Measurements from ENCODE around the gene DENND1A.

Gene DENND1A

DNA sequence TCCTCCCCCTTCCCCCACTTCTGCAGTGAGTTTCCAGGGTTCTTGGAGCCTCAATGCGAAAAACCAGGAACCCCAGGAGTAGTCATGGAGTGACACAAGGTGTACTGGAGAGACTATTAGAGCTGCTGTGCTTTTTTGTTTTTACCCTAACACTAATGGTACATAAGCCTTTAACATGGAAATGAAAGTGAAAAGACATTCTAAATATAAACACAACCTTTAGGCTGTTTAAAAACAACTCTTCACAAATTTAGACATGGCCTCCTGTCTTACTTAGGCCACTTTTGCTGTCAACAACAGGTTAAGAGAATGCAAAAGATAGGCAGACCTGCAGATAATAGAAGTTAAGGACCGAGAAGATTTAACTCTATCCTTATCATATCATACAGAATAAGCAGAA lies 232.2 kb downstream of the DENND1A start:
- Mint-ChIP-seq H3K27me3 (ENCODE audit: low read depth) (no peaks in the 10 kb centered on the region), H3K9me3 (peaks cover 11% of the 10 kb centered on the region), H3K27ac (no peak overlapping the region), H3K4me1 (ENCODE audit: low read depth) (no peaks in the 10 kb centered on the region), H3K36me3 (ENCODE audit: low read depth) (no peaks in the 10 kb centered on the region), H3K4me3 (no peak overlapping the region)
- DNase-seq (ENCODE audit: low spot score): no peak

DNA sequence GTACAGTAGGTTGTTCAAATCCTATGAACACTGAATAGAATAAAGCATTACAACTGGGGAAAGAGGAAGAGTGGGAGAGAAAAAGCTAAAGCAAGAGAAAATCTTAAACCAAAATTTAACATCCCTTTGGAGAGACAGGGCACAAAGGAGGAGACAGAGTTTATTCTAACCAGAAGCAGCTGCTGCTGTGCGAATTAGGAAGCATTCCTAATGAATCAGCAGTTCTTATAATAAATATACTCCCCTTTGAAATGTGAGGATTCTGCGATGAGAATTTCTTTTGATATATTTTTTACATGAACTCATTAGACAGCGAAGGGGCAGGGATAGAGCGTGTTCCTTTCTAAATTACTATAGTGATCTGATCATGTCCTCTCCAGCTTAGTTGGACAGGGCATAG lies 233.4 kb downstream of the DENND1A start:
- H3K27me3 Mint-ChIP-seq (ENCODE audit: low read depth): no peaks in the 10 kb centered on the region
- H3K4me3 Mint-ChIP-seq: no peak overlapping the region
- H3K27ac Mint-ChIP-seq: no peak overlapping the region
- H3K9me3 Mint-ChIP-seq: no peaks in the 10 kb centered on the region
- no peak for DNase-seq (ENCODE audit: low spot score)
- no peaks in the 10 kb centered on the region for H3K4me1 Mint-ChIP-seq (ENCODE audit: low read depth)
- H3K36me3 Mint-ChIP-seq (ENCODE audit: low read depth): no peaks in the 10 kb centered on the region

DNA sequence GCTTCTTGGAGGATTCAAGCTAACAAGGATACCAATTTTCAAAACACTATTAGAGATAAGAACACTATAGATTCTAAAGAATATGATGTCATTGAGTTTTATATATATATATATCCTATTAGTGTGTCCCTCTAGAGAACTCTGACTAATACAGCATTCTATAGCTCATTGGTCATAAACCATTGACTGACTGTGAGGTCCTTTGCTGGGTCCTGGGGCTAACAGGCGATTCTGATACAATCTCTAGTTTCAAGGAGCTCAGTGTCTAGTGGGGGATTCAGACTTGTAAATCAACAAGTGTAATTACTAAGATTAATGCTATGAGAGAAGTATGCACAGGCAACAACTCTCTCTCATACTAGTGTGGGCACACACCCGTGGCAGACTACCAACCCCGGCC lies 234.5 kb downstream of the DENND1A start:
- H3K27ac Mint-ChIP-seq: no peak overlapping the region
- H3K4me3 Mint-ChIP-seq: no peak overlapping the region
- no peak for DNase-seq (ENCODE audit: low spot score)
- no peaks in the 10 kb centered on the region for H3K27me3 Mint-ChIP-seq (ENCODE audit: low read depth)
- no peaks in the 10 kb centered on the region for H3K4me1 Mint-ChIP-seq (ENCODE audit: low read depth)
- no peaks in the 10 kb centered on the region for H3K9me3 Mint-ChIP-seq
- H3K36me3 Mint-ChIP-seq (ENCODE audit: low read depth): no peaks in the 10 kb centered on the region

DNA sequence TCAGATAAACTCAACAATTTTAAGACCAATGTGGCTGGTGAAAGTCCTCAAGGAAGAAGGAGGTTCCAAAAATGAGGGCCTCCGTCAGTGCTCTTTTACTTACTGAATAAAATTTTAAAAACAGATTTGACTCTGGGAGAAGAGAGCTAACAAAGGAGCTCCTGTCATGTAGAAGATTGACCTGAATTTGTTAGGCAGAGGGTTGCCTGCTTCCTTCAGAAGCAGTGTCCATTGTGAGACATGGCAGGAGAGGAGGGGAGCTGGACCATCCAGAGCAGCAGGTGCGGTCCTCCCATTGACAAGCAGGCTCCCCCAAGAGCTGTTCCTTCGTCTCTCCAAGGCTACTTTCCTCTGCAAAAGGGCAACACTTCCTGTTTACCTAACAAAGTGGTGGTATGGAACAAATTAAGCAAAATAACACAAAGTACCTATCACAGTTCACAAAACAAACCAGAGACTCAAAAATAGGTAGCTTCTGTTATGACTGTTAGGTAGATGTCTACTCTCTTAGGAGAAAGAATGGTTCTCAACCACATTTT lies 238.1 kb downstream of the DENND1A start:
- Mint-ChIP-seq H3K36me3 (ENCODE audit: low read depth) (no peaks in the 10 kb centered on the region), H3K27ac (no peak overlapping the region), H3K4me1 (ENCODE audit: low read depth) (no peaks in the 10 kb centered on the region), H3K4me3 (no peak overlapping the region), H3K9me3 (no peaks in the 10 kb centered on the region), H3K27me3 (ENCODE audit: low read depth) (no peaks in the 10 kb centered on the region)
- DNase-seq (ENCODE audit: low spot score): no peak

DNA sequence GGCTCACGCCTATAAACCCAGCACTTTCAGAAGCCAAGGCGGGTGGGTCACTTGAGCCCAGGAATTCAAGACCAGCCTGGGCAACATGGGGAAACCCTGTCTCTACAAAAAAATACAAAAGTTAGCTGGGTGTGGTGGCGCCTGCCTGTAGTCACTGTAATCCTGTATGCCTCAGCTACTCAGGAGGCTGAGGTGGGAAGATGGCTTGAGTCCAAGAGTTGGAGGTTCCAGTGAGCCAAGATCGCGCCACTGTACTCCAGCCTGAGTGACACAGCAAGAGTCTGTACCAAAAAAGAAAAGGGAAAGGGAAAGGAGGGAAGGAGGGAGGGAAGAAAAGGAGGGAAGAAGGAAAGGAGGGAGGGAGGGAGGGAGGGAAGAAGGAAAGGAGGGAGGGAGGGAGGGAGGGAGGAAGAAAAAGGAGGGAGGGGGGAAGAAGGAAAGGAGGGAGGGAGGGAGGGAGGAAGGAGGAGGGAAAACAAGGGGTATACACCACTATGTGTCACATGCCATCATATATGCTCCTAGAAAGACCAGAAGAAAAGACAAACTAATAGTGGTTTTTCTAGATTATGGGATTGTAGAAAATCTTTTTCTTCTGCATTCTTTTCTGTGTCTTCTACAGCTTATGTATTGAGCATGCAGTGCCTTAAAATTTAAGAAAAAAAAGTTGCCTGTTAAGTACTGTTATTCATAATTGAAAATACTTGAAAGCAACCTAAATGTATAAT lies 240.1 kb downstream of the DENND1A start:
- no peaks in the 10 kb centered on the region for H3K4me1 Mint-ChIP-seq (ENCODE audit: low read depth)
- no peak overlapping the region for H3K27ac Mint-ChIP-seq
- H3K27me3 Mint-ChIP-seq (ENCODE audit: low read depth): no peaks in the 10 kb centered on the region
- no peaks in the 10 kb centered on the region for H3K9me3 Mint-ChIP-seq
- H3K36me3 Mint-ChIP-seq (ENCODE audit: low read depth): no peaks in the 10 kb centered on the region
- no peak overlapping the region for H3K4me3 Mint-ChIP-seq
- no peak for DNase-seq (ENCODE audit: low spot score)

DNA sequence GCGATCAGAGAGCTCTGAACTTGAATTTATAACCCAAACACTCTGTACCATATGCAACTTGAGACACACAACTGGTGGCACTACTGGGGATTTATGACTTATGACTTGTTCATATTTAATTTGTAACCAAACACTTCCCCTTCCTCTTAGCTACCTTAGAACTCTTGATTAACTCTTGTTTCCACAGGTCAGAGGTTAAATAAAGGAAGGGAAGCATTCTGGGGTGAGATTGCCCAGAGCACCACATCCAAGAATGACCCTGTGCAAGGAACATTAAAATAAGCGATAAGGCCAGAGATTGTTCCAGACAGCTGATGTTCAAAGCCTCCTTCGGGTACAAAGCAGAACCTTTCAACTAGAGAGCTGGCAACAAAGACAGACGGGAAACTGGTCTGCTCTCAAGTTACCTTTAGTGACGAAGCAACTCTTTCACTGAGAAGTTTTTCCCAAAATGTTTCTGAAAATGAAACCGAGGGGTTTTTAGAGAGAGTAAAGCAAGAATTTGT lies 242.6 kb downstream of the DENND1A start:
- DNase-seq (ENCODE audit: low spot score): no peak
- H3K27me3 Mint-ChIP-seq (ENCODE audit: low read depth): no peaks in the 10 kb centered on the region
- H3K4me1 Mint-ChIP-seq (ENCODE audit: low read depth): peaks cover 6% of the 10 kb centered on the region
- H3K36me3 Mint-ChIP-seq (ENCODE audit: low read depth): no peaks in the 10 kb centered on the region
- H3K27ac Mint-ChIP-seq: no peak overlapping the region
- no peaks in the 10 kb centered on the region for H3K9me3 Mint-ChIP-seq
- H3K4me3 Mint-ChIP-seq: no peak overlapping the region

DNA sequence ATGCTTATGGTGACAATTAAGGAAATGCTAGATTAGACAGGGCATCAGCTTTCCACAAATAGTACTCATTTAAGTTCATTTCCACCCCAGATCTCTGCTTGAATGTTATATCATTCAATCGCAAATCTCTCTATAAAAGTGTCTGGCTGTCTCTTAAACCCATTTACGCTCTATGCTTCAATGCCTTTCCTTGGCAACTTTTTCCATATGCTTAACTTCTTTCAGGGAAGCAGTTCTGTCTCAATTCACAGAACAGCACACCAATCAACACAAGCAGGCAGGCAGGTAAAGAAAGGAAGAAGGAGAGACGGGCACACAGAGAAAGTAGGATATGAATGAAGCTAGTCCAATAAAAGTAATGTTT lies 243.1 kb downstream of the DENND1A start:
- Mint-ChIP-seq H3K27me3 (ENCODE audit: low read depth) (no peaks in the 10 kb centered on the region), H3K9me3 (no peaks in the 10 kb centered on the region), H3K27ac (no peak overlapping the region), H3K36me3 (ENCODE audit: low read depth) (no peaks in the 10 kb centered on the region), H3K4me1 (ENCODE audit: low read depth) (peaks cover 6% of the 10 kb centered on the region), H3K4me3 (no peak overlapping the region)
- DNase-seq (ENCODE audit: low spot score): no peak

DNA sequence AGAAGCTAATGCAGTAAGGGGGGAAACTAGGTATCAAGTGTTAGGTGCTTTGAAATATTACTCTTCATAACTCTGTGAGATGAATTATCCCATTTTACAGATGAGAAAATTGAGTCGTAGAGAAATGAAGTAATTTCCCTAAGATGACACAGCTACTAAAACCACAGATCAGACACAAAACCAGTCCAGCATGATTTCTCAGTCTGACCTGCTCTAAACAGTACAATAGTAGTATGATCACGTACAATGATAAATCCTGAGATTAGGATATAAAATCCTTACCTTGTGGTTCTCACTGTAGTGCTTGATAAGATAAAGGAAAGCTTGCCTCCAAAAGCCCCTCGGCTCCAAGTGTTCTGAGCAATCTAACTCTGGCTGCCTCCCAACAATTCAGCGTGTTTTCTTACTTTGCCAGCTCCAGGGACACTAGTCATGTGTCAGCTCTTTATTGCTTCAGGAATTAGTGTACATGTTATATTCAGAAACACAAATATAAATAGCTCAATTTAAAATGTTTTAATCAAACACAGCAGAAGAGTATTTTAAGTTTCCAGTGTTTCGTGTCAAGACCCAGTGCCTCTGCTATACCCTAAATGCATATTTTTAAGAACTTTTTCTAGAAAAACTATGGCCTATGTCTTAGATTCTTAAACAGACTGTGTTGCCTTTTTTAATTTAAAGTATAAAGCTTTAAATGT lies 243.6 kb downstream of the DENND1A start:
- DNase-seq (ENCODE audit: low spot score): no peak
- H3K27ac Mint-ChIP-seq: no peak overlapping the region

DNA sequence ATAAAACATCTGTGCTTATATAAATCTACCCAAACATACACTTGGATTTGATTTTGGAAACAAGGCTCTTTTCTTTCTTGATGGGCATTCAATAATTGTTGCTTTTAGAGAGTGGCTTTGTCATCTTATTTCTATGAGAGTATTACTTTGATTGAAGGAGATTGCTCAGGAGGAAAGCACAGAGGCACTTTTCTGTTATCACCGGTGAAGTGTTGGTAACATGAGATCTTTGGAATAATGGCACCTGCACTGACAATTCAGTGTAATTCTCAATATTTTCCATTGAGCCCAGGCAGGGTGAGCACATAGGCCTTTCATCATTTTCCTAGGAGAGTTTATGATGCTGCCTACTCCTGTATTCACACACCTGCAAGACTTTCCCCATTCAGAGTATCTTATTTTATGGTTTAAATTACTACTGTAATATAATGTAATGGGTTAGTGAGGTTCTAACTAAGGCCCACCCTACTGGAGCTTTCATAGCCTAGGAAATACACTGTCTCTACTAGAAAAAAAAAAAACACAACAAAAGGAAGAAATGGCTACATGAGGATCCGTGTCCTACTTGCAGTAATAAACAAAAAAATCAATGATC lies 244.3 kb downstream of the DENND1A start:
- Mint-ChIP-seq H3K27ac (no peak overlapping the region), H3K4me1 (ENCODE audit: low read depth) (peaks cover 6% of the 10 kb centered on the region), H3K36me3 (ENCODE audit: low read depth) (no peaks in the 10 kb centered on the region), H3K4me3 (no peak overlapping the region), H3K27me3 (ENCODE audit: low read depth) (no peaks in the 10 kb centered on the region), H3K9me3 (no peaks in the 10 kb centered on the region)
- no peak for DNase-seq (ENCODE audit: low spot score)

More for the DNA sequence above, 243.6 kb downstream of the DENND1A start:
- H3K27me3 Mint-ChIP-seq (ENCODE audit: low read depth): no peaks in the 10 kb centered on the region
- H3K9me3 Mint-ChIP-seq: no peaks in the 10 kb centered on the region
- no peaks in the 10 kb centered on the region for H3K36me3 Mint-ChIP-seq (ENCODE audit: low read depth)
- H3K4me3 Mint-ChIP-seq: no peak overlapping the region
- peaks cover 6% of the 10 kb centered on the region for H3K4me1 Mint-ChIP-seq (ENCODE audit: low read depth)

DNA sequence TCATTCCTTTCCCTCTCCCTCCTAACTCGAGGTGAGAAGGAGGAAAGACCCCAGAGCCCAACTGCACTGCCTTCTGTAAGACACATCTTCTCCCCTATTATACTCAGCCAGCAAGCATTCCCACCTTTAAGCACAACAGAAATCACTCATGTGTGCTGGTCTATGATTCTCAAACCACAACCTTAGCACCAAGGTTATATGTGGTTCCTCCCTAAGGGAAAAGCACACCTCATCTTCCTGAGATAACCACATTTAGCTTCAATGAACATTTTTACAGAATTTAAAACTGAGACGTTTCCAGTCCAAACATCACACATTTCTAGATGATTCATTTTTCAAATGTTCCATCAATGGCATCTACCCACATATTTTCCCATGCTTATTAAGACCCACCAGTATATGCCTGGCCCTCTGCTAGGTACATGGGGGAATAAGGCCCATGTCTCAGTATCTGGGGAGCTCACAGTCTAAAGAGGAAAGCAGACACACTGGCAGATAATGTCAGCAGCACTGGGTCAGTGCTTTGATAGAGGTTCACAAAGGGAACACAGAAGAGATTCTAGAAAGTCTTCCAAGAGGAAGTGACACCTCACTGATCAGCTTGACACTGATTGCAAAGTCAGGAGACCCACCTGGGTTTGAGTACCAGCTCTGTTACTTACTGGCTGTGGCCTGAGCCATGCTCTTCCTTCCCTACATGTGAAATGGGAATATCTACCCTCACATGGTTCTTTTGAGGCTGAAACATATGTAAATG lies 245.4 kb downstream of the DENND1A start:
- DNase-seq (ENCODE audit: low spot score): no peak
- H3K4me3 Mint-ChIP-seq: no peak overlapping the region
- H3K4me1 Mint-ChIP-seq (ENCODE audit: low read depth): peaks cover 8% of the 10 kb centered on the region
- no peaks in the 10 kb centered on the region for H3K27me3 Mint-ChIP-seq (ENCODE audit: low read depth)
- no peaks in the 10 kb centered on the region for H3K36me3 Mint-ChIP-seq (ENCODE audit: low read depth)
- H3K9me3 Mint-ChIP-seq: no peaks in the 10 kb centered on the region
- no peak overlapping the region for H3K27ac Mint-ChIP-seq

DNA sequence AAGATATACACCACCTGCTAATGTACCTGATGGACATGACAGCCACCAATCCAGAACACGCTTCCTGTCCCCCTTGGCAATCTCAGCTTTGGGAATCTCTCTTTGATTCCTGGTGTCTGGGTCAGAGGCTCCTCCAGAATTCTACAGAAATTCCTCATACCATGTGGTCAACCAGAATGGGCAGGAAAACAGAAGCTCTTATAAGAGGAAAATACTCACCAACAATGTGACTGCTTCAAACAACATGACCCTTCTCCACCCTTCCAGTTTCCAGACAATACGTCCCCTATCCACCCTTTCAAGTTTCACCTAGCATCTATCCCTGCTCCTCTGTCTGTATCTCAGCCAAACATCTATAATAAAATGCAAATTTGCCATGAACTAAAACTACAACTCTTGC lies 247.2 kb downstream of the DENND1A start:
- no peaks in the 10 kb centered on the region for H3K27me3 Mint-ChIP-seq (ENCODE audit: low read depth)
- no peak overlapping the region for H3K4me3 Mint-ChIP-seq
- peaks cover 11% of the 10 kb centered on the region for H3K4me1 Mint-ChIP-seq (ENCODE audit: low read depth)
- DNase-seq (ENCODE audit: low spot score): no peak
- no peaks in the 10 kb centered on the region for H3K9me3 Mint-ChIP-seq
- H3K27ac Mint-ChIP-seq: no peak overlapping the region
- no peaks in the 10 kb centered on the region for H3K36me3 Mint-ChIP-seq (ENCODE audit: low read depth)

DNA sequence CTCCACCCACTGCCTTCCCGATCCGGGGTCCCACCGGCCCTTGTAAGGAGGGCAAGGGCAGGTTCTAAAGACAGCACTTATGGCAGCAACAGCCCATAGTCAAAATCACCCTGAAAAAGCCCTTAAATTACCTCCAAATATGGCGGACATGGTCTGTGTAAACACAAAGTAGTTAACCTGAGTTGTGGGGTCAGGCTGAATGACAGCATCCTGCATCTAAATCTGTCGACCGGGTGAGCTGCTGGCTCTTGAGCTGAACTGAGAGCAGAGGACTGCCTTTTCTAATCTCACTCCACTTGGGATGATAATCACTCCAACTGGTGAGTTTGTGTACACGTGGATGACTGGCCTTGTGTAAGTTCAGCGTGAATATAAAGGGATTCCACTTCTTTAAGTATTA lies 249.6 kb downstream of the DENND1A start:
- no peak overlapping the region for H3K4me3 Mint-ChIP-seq
- H3K36me3 Mint-ChIP-seq (ENCODE audit: low read depth): no peaks in the 10 kb centered on the region
- H3K9me3 Mint-ChIP-seq: no peaks in the 10 kb centered on the region
- no peak overlapping the region for H3K27ac Mint-ChIP-seq
- H3K27me3 Mint-ChIP-seq (ENCODE audit: low read depth): no peaks in the 10 kb centered on the region
- H3K4me1 Mint-ChIP-seq (ENCODE audit: low read depth): peaks cover 11% of the 10 kb centered on the region
- DNase-seq (ENCODE audit: low spot score): no peak

DNA sequence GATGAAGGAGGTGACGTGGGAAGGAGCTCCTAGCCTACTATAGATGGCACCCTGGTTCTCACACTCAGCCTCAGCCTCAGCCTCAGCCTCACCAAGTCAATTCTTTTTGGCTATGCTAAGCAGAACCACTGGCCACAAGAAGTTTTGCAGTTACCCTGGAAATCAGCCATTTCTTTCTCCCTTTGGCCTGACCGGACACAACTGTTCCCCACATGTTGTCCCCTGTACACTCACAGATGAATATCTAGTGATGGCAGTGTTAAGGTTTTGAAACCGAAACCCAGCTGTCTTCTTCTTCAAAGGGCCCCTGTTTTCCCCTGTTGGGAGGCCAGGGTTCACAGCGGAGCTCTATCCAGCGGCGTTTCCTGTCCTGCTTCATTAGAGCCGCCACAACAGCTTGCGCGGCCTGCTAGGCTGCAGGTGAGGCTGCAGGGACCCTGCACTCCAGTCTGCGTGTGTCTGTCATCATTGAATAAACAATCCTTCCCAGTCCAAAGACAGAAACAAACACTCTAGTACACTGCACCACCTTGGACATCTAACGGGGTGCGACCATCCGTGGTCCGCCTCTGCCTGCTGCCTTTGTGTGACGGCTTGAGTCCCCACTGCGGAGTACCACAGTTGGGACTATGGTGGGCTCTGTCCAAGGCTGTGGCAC lies 250.5 kb downstream of the DENND1A start:
- Mint-ChIP-seq H3K4me1 (ENCODE audit: low read depth) (peaks cover 8% of the 10 kb centered on the region), H3K27ac (no peak overlapping the region), H3K9me3 (no peaks in the 10 kb centered on the region), H3K27me3 (ENCODE audit: low read depth) (no peaks in the 10 kb centered on the region), H3K36me3 (ENCODE audit: low read depth) (no peaks in the 10 kb centered on the region), H3K4me3 (no peak overlapping the region)
- no peak for DNase-seq (ENCODE audit: low spot score)
